B cell (primary cell): ENCODE data around the gene DLG2. TPM values are rescaled to one million over a fixed set of nuclear protein-coding genes. Genes with fewer than 3 reads are reported as not detected.

Experiments
- ATAC-seq: fragments of 200-7000 bp; cut with Tn5 transposase; one replicate; pipeline ENCODE4 v1.10.0; 2021; ENCODE audit warnings: low read depth, mild to moderate bottlenecking, moderate number of reproducible peaks, moderate library complexity
- CTCF ChIA-PET: fragments of 350-600 bp; sonication (Branson Sonifier 250); formaldehyde crosslinking; loops from one replicate; lab custom pipeline; 2021; ENCODE audit warnings: antibody characterized with exemption, inconsistent platforms; lab: Charles Lee
- POLR2A ChIA-PET: fragments of 350-600 bp; sonication (Branson Sonifier 250); formaldehyde crosslinking; loops from one replicate; lab custom pipeline; 2021; ENCODE audit warnings: antibody characterized with exemption; lab: Charles Lee
- DNase-seq: peaks from one replicate; pipeline ENCODE4 v3.0.0; 2013
- H2AFZ ChIP-seq: 2 replicates; pipeline ENCODE4 v1.6.1; 2012; ENCODE audit warnings: mild to moderate bottlenecking, low read depth, low read length; ENCODE audit not compliant: insufficient read depth, poor library complexity, severe bottlenecking
- H3K27ac ChIP-seq, 2 donors: 1 replicate in 1 of 2; 2 replicates in 1 of 2; pipeline ENCODE4 v1.5.1; 2012 to 2013; ENCODE audit warnings: low read length in 2 of 2, mild to moderate bottlenecking in 2 of 2, moderate library complexity in 1 of 2
- H3K27me3 ChIP-seq, 4 experiments: fragments of 200-600 bp in 1 of 4; sonication (generic) in 1 of 4; replicated peaks in 1 of 4; 1 replicate in 2 of 4; 2 replicates in 2 of 4; pipeline versions ENCODE4 v1.6.1 to v1.7.0; 2013 to 2016; ENCODE audit warnings: low read length in 3 of 4, mild to moderate bottlenecking in 2 of 4, mixed read lengths in 1 of 4, moderate library complexity in 1 of 4; ENCODE audit not compliant: insufficient read depth in 4 of 4, control insufficient read depth in 3 of 4; ENCODE audit errors: control extremely low read depth in 1 of 4
- H3K36me3 ChIP-seq, 2 experiments: replicated peaks in 1 of 2; 1 replicate in 1 of 2; 2 replicates in 1 of 2; pipeline versions ENCODE4 v1.6.1 to v1.7.1; 2013; ENCODE audit warnings: low read length in 1 of 2; ENCODE audit not compliant: insufficient read depth in 2 of 2, control insufficient read depth in 1 of 2; ENCODE audit errors: control extremely low read depth in 1 of 2, extremely low read depth in 1 of 2
- H3K4me1 ChIP-seq, 2 donors: fragments of 200-600 bp in 1 of 2; sonication (generic) in 1 of 2; 1 replicate in 1 of 2; 2 replicates in 1 of 2; pipeline versions ENCODE4 v1.5.1 to v1.6.1; 2013 to 2017; ENCODE audit warnings: low read length in 2 of 2; ENCODE audit not compliant: control insufficient read depth in 2 of 2, insufficient read depth in 2 of 2
- H3K4me2 ChIP-seq: replicated peaks from 2 replicates; pipeline ENCODE3; 2012; ENCODE audit warnings: mild to moderate bottlenecking, low read depth, low read length; ENCODE audit not compliant: poor library complexity, severe bottlenecking
- H3K4me3 ChIP-seq, 5 experiments: fragments of 200-600 bp in 1 of 5; sonication (generic) in 1 of 5; 1 replicate in 3 of 5; 2 replicates in 2 of 5; pipeline versions ENCODE4 v1.5.1 to v1.7.0; 2011 to 2016; ENCODE audit warnings: low read length in 4 of 5, mild to moderate bottlenecking in 4 of 5, low read depth in 2 of 5, control low read depth in 1 of 5, moderate library complexity in 1 of 5; ENCODE audit not compliant: insufficient read depth in 1 of 5; ENCODE audit errors: control extremely low read depth in 1 of 5, extremely low read depth in 1 of 5
- H3K79me2 ChIP-seq: fragments of 200-600 bp; sonication (generic); one replicate; pipeline ENCODE4 v1.6.0; 2016; ENCODE audit warnings: low read length; ENCODE audit not compliant: control insufficient read depth, insufficient read depth
- H3K9ac ChIP-seq: fragments of 200-600 bp; sonication (generic); 2 replicates; pipeline ENCODE4 v1.6.1; 2017; ENCODE audit warnings: mild to moderate bottlenecking, low read length, moderate library complexity
- H3K9me3 ChIP-seq, 3 donors: one replicate each; pipeline versions ENCODE4 v1.6.1 to v1.7.1; 2013; ENCODE audit warnings: low read length in 2 of 3; ENCODE audit not compliant: control insufficient read depth in 2 of 3, insufficient read depth in 1 of 3; ENCODE audit errors: control extremely low read depth in 1 of 3
- H4K20me1 ChIP-seq: 2 replicates; pipeline ENCODE4 v1.6.0; 2012; ENCODE audit warnings: mild to moderate bottlenecking, low read length; ENCODE audit not compliant: insufficient read depth, control insufficient read depth, poor library complexity, severe bottlenecking
- H3K27ac Mint-ChIP-seq: one replicate; pipeline ENCODE4 v1.8.0; 2021; ENCODE audit warnings: mixed read lengths
- H3K27me3 Mint-ChIP-seq: one replicate; pipeline ENCODE4 v1.8.0; 2021; ENCODE audit warnings: mixed read lengths
- H3K4me1 Mint-ChIP-seq: one replicate; pipeline ENCODE4 v1.8.0; 2021; ENCODE audit warnings: mixed read lengths
- H3K4me3 Mint-ChIP-seq: one replicate; pipeline ENCODE4 v1.8.0; 2021; ENCODE audit warnings: mixed read lengths
- H3K9me3 Mint-ChIP-seq: one replicate; pipeline ENCODE4 v1.8.0; 2022; ENCODE audit warnings: mixed read lengths; ENCODE audit not compliant: insufficient read depth
- EZH2 ChIP-seq: IDR thresholded peaks from 2 replicates; pipeline ENCODE4 v1.6.1; 2012; ENCODE audit warnings: borderline replicate concordance, low read depth, mild to moderate bottlenecking, moderate library complexity, low read length; ENCODE audit not compliant: insufficient read depth, poor library complexity, severe bottlenecking
- WGBS: methylation state at CpG from one replicate; pipeline ENCODE4 v1.1.5; 2013; ENCODE audit warnings: missing lambda C conversion rate; ENCODE audit not compliant: insufficient coverage; 5-methylcytosine and 5-hydroxymethylcytosine counted together
- intact Hi-C: fragments of 100-400 bp; cut with micrococcal nuclease; formaldehyde crosslinking; loops from one replicate; pipeline ENCODE4 v1.10.0; 2022
- polyA plus RNA-seq: library from polyadenylated mRNA; depleted of rRNA; stranded (reverse); fragments of >200 nt; gene quantifications from 2 replicates; pipeline ENCODE4 v1.2.3, GENCODE V29; 2012
- total RNA-seq, 2 donors: library from RNA; stranded (reverse); fragments of 120-200 nt in 1 of 2; gene quantifications; 1 replicate in 1 of 2; 2 replicates in 1 of 2; pipeline versions ENCODE4 v1.2.3 to v1.2.4, GENCODE V29; 2013 to 2022
- TF ChIP-seq, protein P1 (sequence below): fragments of 200-600 bp; IDR thresholded peaks from one replicate; pipeline ENCODE4 v1.8.0; 2022; ENCODE audit warnings: antibody characterized with exemption, mild to moderate bottlenecking

Gene DLG2
- total and polyA plus RNA-seq, 2 donors (not counting 1 experiment from before 2014, with no cell fraction given) = 0.54 to 5.4 TPM

- DNase-seq = no peak
- Mint-ChIP-seq H3K9me3 (no peaks in the 10 kb centered on the region), H3K27me3 (no peaks in the 10 kb centered on the region), H3K4me3 (no peak overlapping the region), H3K27ac (no peak overlapping the region), H3K4me1 (no peaks in the 10 kb centered on the region)
- TF ChIP-seq, protein P1, sequence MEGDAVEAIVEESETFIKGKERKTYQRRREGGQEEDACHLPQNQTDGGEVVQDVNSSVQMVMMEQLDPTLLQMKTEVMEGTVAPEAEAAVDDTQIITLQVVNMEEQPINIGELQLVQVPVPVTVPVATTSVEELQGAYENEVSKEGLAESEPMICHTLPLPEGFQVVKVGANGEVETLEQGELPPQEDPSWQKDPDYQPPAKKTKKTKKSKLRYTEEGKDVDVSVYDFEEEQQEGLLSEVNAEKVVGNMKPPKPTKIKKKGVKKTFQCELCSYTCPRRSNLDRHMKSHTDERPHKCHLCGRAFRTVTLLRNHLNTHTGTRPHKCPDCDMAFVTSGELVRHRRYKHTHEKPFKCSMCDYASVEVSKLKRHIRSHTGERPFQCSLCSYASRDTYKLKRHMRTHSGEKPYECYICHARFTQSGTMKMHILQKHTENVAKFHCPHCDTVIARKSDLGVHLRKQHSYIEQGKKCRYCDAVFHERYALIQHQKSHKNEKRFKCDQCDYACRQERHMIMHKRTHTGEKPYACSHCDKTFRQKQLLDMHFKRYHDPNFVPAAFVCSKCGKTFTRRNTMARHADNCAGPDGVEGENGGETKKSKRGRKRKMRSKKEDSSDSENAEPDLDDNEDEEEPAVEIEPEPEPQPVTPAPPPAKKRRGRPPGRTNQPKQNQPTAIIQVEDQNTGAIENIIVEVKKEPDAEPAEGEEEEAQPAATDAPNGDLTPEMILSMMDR = no peak
- no peak for TF ChIP-seq EZH2
- intact Hi-C loops = no loop called here
- CTCF ChIA-PET = interaction anchor here (0.9 to 2.1 kb wide), 2 partner anchors 10 to 30 kb away, joined by 5 read pairs; no protein-coding TSS in a partner anchor
- Histone ChIP-seq H3K27me3 (peaks cover 0 to 2% (median under 1%) of the 10 kb centered on the region in 4 experiments), H4K20me1 (no peaks in the 10 kb centered on the region), H3K36me3 (no peaks in the 10 kb centered on the region), H3K27ac (no peak overlapping the region), H3K4me3 (no peak overlapping the region), H3K4me1 (no peaks in the 10 kb centered on the region), H3K4me2 (no peak overlapping the region), H2AFZ (no peak overlapping the region), H3K79me2 (no peaks in the 10 kb centered on the region), H3K9me3 (no peaks in the 10 kb centered on the region), H3K9ac (no peak overlapping the region)
- ATAC-seq = no peak
- 75% methylated on average over 3 of the region's 8 CpGs for WGBS
- POLR2A ChIA-PET = no interaction called here
Observed at GRCh38 chr11:83693306-83693992, 1933.7 kb downstream of the DLG2 start.

DNA sequence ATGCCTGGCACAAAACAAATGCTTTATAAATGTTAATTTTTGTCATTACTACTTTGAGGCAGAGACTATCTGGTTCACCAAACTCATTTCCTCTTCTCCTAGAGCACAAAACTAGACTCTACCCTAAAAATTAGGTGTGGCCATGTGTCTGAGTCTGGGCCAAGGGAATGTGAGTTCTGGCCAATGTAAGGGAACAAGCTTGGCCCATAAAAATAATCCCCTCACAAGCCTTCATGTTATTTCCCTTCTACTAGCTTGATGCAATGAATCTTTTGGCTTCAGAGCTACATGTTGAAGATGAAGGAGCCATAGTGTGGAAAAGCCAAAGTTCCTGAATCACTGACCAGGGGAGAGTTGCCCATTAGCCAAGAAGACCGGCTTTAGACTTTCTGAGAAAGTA, 1934.5 kb downstream of the DLG2 start:
- H3K9me3 ChIP-seq = no peaks in the 10 kb centered on the region
- no peak overlapping the region for H2AFZ ChIP-seq
- no peak overlapping the region for H3K4me3 Mint-ChIP-seq
- TF ChIP-seq, protein P1 = no peak
- no peak for TF ChIP-seq EZH2
- ATAC-seq = no peak
- no peak overlapping the region for H3K9ac ChIP-seq
- no peak overlapping the region for H3K4me2 ChIP-seq
- no peak overlapping the region for H3K27ac ChIP-seq
- H3K36me3 ChIP-seq = no peaks in the 10 kb centered on the region
- H3K4me3 ChIP-seq = no peak overlapping the region
- intact Hi-C loops = no loop called here
- H3K27me3 ChIP-seq = peaks cover 0 to 2% (median under 1%) of the 10 kb centered on the region in 4 experiments
- CTCF ChIA-PET = interaction anchor here (0.9 to 2.1 kb wide), 2 partner anchors 10 to 31 kb away, joined by 5 read pairs; no protein-coding TSS in a partner anchor
- H3K79me2 ChIP-seq = no peaks in the 10 kb centered on the region
- DNase-seq = no peak
- no peaks in the 10 kb centered on the region for H3K4me1 ChIP-seq
- H3K27ac Mint-ChIP-seq = no peak overlapping the region
- POLR2A ChIA-PET = no interaction called here
- H3K27me3 Mint-ChIP-seq = peaks cover 5% of the 10 kb centered on the region
- no peaks in the 10 kb centered on the region for H3K9me3 Mint-ChIP-seq
- no CpG with 5 or more reads among the region's 1 CpG for WGBS
- H4K20me1 ChIP-seq = no peaks in the 10 kb centered on the region
- no peaks in the 10 kb centered on the region for H3K4me1 Mint-ChIP-seq
